GM18909 (cell line): ENCODE results near the gene GBA3.

Experiments
- ATAC-seq: cut with Tn5 transposase; IDR thresholded peaks from one replicate; pipeline ENCODE4 v1.9.1; 2021; ENCODE audit warnings: mild to moderate bottlenecking; ENCODE audit not compliant: unreplicated experiment, poor library complexity

The GBA3 gene

DNA sequence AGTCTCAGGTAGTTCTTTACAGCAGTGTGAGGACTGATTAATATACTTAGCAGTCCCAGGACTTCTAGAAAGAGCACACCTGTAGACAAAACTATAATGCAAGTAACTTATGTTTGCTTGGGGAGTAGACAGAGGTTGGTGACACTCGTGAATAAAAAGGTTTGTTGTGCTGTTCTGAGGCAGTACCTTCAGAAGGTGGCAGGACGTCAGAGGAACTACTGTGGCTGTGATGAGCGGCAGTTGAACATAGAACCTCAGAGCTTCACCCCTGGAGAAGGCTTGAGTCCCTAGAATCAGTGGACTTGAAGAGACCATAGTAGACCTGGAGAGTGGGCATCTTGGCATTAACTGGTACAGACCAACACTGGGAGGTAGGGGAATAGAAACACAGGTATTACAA, 3.3 kb upstream of the GBA3 start:
- ATAC-seq: no peak

DNA sequence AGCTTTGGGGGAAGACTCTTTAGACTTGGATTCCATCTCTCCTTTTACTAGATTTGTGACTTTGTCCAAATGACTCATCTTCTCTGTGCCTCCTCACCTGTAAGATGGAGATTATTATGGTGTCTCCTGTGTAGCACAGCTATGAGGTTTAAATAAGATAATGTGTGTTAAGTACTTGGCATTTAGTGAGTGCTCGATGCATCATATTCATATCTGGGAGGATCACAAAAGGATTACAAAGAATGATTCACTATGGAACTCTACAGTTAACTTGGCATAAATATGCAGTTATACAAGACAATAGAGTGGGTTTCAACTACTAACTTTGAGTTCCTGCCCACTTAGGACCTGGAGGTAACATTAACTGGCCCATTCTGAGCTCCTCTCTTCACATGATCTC, 2.3 kb downstream of the GBA3 start:
- no peak for ATAC-seq

DNA sequence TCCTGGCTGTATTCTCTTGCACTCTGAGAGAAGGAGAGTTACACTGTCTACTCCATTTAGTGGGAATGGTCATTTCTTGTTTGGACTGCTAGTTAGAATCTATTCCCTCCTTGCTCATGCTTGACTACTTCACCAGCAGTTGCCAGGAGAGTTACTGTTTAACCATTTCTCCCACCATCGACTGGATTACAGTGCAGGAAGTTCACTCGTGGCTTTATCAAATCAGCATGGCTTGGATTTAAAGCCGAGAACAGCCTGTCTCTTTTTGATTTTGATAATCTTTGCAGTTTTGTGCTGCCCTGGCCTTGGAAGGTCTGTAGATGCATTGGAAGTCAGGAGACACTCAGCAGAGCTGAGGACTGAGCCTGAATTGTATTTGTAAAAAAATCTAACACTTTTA, 3.2 kb downstream of the GBA3 start:
- ATAC-seq: no peak

DNA sequence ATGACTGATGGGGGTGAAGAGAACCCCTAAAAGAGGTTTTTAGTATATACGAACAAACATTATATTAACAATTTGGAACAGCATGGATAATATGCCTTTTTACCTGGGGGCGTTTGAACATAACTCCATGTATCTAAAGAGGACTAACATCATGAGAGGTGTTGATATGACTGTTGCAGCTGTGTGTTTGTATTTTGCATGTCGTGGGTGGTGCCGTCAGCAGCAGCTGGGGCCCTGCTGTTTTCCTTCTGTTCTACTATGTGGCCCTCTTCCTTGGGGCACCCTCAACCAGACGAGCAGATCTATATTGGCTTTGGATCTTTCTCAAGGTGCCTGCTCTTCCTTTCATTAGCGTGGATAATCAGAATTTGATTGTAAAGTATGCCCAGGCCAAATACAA, 11.2 kb downstream of the GBA3 start:
- ATAC-seq: no peak

DNA sequence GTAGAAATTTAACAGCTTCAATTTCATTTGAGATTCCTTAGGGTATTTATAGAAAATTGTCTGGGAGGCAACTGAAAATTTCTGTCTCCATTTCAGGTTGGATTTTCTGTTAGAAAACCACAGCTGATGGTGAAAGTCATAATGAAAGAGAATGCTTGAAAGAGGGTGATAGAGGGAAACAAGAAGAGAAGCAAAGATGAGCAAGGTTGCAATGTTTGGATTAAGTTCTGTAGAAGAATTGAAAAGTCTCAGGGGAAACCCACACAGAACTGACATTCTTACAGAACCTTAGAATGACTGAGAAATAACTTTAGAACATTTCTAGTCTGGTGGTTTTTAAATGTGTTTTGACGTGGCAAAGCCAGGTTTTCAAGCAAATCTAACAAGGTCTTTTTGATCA, 14.7 kb downstream of the GBA3 start:
- peak; percentile 70 for ATAC-seq

DNA sequence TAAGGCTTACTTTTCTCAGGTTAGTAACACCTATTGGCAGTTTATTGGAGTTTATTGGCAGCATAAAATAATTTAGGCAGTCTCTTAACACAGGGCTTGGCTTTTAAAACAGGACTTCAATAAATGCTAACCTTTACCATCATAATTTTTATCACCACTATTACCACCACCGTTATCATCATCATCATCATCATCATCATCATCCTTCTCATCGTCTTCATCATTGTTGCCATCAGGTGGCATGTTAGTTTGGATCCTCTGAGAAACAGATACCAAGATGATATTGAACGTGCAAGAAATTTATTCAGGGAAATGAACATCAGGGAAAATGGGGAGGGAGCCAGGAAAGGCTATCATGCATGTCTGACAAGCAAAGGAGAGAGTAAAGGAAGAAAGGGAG, 16.2 kb downstream of the GBA3 start:
- ATAC-seq: no peak

DNA sequence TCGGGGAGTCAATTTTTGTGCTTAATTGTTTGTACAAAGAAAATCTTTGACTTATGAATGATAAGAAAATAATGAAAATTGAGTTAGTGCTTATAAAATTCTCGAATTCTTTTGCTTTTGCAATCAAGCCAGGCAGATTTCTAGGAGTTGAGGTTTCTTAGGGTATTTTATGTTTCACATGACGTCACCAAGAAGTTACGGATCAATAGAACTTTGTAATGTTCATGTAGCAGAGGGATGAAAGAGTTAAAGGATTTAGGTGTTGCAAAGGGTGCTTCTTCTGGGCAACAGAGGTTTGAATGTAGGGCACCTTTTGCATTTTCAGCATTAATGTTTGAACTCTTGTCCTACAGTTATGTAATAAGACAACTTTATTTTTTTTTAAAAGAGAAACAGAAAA, 19.4 kb downstream of the GBA3 start:
- no peak for ATAC-seq

DNA sequence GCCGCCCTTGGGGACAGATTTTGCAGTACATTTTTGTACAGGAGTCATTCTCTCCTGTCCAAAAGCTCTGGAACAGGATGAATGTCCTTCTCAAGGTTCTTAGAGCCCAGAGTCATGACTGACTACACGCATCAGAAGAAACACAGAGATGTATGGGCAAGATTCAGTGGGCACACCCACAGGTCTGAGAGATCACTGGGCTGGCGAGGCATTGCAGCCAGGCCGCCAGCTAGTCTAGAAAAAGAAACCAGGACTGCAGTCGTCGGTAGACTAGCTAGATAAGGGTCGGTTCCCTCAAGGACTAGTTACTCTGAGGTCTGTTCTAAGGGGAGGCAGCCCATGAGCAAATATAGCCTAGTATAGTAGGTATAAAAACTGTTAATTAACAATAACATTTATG, 19.8 kb downstream of the GBA3 start:
- ATAC-seq: no peak

DNA sequence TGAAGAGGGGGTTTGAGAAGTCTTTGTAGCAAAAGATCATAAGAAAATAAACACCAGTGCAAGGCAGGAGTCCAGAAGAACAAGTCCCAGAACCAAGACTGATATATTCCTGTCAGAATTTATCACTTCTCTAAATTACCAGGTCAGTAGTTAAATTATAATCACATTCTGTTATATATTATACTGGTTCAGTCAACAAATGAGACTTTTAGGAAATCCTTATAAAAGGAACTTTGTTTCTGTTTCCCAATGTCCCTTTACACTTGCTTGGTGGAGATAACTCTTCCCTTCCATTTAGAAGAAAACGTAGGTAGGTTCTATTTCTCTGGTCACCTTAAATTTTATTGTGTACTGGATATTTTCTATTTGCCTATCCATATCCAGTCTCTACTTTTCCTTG, 21.1 kb downstream of the GBA3 start:
- ATAC-seq: no peak

DNA sequence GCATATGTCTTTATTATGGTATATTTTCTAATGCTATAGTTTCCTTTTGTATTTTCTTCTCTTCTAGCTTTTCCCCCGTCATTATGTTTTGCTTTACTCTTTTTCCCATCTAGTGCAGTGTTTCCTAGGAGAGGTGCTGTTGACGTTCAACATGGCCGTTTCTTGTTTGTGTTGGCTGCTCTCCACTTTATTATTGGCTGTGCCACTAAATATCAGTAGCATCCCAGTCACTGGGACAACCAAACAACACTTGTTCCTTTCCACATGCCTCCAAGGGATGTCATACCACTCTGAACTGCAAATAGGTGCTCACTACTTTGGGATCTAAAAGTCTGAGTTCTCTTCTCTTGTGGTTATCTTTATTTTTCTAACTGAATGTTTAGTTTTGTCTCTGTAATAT, 26.5 kb downstream of the GBA3 start:
- no peak for ATAC-seq

DNA sequence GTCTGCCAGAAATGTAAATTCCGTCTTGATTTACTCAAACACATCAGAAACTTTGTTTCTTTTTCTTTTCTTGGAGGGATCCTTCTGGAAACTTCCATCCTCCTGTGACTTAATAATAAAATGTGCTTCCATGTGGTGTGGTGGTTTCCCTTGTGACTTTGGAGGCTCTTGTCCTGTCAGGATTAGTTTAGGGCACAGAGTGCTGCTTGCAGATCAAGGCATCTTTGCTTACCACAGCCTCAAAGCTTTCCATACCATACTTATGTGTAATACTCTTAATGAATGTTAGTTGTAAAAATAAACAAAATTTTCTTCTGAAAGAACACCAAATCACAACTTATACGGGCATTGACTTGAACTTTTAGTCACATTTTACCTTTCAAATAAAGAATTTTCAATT, 27.4 kb downstream of the GBA3 start:
- ATAC-seq: no peak

DNA sequence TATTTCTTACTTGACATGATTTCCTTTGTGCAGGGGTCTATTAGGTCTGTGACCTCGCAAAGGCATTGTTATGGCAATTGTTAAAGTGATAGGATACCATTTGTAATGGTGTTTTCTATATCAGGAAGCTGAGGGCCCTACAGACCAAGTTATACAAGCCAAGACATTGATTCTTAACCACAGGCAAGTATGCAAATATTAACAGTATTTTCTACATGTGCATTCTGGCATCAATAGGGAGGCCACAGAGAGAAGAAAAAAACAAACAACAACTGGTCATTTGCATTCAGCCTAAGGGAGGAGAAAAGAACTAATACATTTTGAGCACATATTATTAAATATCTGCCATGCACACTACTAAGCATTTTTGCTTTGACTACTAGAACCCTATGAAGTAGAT, 28.5 kb downstream of the GBA3 start:
- ATAC-seq: no peak

DNA sequence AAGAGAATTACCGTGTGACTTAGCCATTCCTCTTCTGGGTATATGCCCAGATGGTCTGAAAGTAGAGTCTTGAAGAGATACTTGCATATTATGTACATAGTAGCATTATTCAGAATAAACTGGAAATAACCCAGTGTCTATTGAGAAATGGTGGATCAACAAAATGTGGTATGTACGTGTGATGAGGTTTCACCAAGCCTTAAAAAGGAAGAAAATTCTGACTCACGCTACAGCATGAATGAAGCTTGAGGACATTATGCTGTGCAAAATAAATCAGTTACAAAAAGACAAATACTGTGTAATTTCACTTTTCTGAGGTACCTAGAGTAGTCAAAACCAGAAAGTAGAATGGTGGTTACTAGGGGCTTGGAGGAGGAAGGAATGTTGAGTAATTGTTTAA, 37.3 kb downstream of the GBA3 start:
- ATAC-seq: no peak

DNA sequence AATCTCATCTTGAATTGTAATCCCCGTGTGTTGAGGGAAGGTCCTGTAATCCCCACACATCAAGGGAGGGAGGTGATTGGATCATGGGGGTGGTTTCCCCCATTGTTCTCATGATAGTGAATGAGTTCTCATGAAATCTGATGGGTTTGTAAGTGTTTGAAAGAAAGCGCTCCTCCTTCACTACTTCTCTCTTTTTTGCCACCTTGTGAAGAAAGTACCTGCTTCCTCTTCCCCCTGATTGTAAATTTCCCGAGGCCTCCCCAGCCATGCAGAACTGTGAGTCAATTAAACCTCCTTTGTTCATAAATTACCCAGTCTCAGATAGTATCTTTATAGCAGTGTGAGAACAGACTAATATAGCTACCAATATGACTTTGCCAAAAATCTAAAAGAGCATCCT, 41.1 kb downstream of the GBA3 start:
- ATAC-seq: no peak

DNA sequence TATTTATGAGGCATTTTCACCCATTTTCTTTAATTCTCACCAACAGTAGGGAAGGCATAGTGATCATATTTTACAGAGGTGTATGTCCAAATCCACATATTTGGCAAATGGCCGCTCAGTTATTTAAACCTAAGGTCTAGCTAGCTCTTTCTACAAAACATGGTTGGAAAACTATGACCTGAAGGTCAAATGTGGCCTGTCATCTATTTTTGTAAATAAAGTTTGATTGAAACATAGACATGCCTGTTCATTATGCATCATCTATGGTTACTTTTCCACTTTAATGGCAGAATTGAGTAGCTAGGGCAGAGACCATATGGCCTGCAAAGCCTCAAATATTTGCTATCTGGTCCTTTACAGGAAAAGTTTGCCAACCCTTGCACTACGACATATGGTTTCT, 44.2 kb downstream of the GBA3 start:
- no peak for ATAC-seq

DNA sequence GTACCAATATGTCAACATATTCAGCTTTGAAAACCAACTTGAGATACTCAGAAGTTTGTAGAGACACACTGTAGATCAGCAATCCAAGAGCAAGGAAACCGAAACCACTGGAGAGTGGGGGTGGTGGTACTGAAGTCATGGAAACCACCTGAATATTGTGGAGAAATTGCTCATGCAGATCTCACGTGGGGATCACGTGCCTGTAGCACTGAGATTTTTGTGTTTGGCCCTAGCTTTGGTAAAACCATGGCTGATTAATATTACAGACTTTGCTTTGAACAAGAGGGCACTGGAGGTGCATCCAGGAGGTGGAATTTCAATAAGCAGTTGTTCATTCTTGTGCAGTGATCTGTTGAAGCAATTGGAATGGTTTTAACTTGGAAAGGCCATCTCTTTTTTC, 47.2 kb downstream of the GBA3 start:
- ATAC-seq: no peak

DNA sequence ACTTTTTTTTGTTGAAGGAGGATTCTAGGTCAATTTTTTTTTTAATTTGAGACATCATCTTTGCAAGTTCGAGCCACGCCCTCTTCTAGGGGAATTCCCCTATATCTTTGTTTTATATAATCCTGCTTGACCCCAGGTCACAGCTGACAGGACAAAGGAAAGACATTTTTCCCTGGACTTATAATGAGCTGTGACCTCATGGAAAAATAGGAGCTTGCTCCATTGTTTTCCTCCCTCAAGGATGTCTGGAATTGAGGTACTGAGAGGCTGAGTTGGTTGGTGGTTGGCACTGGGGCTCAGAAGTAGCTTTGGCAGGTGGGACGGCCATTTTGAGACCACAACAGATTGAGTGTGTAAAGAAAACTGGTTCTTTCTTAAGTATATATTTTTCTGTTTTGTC, 49.0 kb downstream of the GBA3 start:
- no peak for ATAC-seq

DNA sequence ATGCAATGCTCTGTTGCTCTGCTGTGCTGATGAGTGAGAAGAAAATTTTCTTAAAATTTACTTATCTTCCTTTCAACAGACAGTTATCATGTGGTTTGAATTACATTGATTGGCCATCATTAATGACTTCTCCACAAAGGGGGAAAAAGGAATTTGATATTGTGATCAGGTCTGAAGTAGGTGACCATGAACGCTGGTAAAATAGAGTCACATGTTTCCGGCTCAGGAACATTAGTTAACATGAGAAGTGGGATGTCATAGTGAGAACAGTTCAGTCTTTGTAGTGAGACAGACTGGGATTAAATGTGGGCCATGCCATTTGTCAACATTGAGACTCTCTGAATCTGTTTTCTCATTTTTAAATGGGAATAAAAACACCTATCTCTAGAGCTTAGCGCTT, 50.6 kb downstream of the GBA3 start:
- ATAC-seq: no peak

DNA sequence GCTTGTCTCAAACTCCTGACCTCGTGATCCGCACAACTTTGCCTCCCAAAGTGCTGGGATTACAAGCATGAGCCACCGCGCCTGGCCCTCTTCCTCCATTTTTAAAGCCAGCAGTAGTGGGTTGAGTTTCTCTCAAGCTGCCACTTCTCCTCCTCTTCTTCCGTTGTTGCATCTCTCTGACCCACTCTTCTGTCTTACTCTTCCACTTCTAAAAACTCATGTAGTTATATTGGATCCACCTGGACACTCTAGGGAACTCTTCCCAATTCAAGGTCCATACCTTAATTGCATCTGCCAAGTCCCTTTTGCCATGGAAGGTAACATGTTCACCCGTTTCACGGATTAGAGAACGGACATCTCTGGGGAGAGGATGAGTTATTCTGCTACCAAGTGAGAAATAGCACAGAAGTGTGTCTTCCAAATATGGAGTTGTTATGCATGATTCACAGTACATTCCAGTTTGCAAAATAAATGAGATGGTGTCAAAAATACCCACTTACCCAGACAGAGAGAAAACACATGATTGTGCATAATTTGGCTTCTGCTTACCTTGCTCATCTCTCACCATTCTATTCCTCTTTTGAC, 51.8 kb downstream of the GBA3 start:
- peak; percentile 42 for ATAC-seq

DNA sequence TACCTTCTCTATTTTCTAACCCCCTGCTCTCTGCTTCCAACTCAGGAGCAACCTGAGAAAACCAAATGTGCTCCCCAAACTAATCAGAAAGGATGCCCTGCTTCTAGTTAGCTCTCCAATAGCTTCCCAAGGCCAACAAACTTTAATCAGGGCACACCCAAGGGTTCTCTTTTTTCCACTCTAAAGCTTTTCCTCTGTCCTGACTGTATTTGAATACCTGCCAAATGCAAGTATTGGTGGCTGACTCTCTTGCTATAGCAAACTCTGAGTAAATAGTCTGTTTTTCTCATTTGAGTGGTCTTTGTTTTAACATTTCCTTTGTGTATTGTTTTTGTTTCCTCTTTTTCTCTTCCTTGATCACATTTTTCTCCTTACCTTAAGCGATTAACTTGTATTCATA, 52.5 kb downstream of the GBA3 start:
- ATAC-seq: no peak

DNA sequence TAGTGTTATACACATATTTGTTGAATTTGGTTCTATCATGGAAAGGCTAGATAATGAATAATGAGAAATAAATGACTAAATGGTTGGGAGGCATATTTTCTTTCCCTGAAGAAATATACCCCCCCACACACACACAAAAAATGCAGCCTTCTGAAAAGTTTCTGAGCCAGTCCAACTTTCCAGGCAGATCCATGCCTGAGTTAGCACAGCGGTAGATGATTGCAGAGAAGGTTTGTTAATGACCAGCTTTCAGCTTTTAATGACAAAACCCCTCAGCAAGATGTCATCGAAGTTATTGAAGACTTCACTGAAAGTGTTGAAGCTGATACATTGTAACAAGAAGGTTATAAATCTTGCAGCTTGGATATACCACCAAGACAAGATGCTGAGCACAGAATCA, 61.4 kb downstream of the GBA3 start:
- ATAC-seq: no peak

DNA sequence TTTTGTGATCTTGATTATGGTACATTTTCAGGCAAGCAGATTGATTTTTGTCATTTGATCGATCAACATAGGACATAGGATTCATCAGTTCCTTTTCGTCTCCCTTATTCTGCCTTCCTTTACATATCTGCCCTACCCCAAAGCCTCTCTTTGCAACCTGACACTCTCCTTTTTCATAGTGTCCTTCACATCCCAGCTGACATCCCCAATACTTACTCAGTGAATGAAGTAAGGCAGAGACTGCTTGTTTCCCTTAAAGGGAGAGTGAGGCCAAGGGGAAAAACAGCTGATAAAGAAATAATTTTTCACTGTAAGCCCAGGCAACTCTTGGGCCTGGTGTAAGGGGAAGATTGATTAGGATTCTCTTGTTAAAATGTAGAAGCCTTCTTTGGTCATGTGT, 69.8 kb downstream of the GBA3 start:
- ATAC-seq: no peak

DNA sequence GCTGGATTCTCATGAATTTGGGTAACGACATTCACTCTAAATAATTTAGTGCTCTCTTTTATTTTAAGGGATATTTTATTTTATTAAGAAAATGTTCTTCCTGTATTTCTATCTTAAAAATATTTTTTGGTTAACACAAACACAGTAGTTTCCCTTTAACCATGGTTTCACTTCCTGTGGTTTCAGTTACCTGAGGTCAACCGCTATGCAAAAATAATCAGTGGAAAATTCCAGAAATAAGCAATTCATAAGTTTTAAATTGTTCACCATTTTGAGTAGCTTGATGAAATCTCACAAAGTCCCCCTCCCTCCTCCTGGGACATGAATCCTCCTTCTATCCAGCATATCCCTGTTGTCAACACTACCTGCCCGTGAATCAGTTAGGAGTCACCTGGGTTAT, 71.4 kb downstream of the GBA3 start:
- ATAC-seq: peak; percentile 85
